ENCODE measurements around the gene MORC1.

The MORC1 gene

GRCh38 chr3:108976058-108976457 is 141.9 kb downstream of the MORC1 start:
- no peak for TF ChIP-seq CTCF (IDR thresholded peaks at IDR 0.05; ENCODE audit: low read depth, low read length)
- no peak for TF ChIP-seq EZH2phosphoT487 (IDR thresholded peaks at IDR 0.05; ENCODE audit: low read depth)
- Histone ChIP-seq H3K79me2 (ENCODE audit: low read length) (no peaks in the 10 kb centered on the region), H3K4me3 (ENCODE audit: low read length) (no peak overlapping the region), H3K36me3 (replicated peaks; ENCODE audit: low read depth, low read length) (no peaks in the 10 kb centered on the region), H4K20me1 (ENCODE audit: insufficient read depth, low read length) (no peaks in the 10 kb centered on the region), H2AFZ (ENCODE audit: low read depth, low read length) (no peak overlapping the region), H3K9me3 (ENCODE audit: insufficient read depth, low read length) (no peaks in the 10 kb centered on the region), H3K27ac (ENCODE audit: low read length) (no peak overlapping the region), H3K4me1 (ENCODE audit: low read length) (peaks cover 10% of the 10 kb centered on the region), H3K9ac (ENCODE audit: low read length) (no peak overlapping the region), H3K27me3 (ENCODE audit: low read depth, low read length) (no peaks in the 10 kb centered on the region), H3K4me2 (ENCODE audit: low read length) (no peak overlapping the region)

GRCh38 chr3:108973019-108973418 is 144.9 kb downstream of the MORC1 start:
- Histone ChIP-seq H3K4me3 (ENCODE audit: low read length) (no peak overlapping the region), H2AFZ (ENCODE audit: low read depth, low read length) (no peak overlapping the region), H3K79me2 (ENCODE audit: low read length) (no peaks in the 10 kb centered on the region), H3K9ac (ENCODE audit: low read length) (no peak overlapping the region), H3K4me1 (ENCODE audit: low read length) (peaks cover 27% of the 10 kb centered on the region), H3K27me3 (ENCODE audit: low read depth, low read length) (no peaks in the 10 kb centered on the region), H4K20me1 (ENCODE audit: insufficient read depth, low read length) (no peaks in the 10 kb centered on the region), H3K36me3 (replicated peaks; ENCODE audit: low read depth, low read length) (no peaks in the 10 kb centered on the region), H3K27ac (ENCODE audit: low read length) (no peak overlapping the region), H3K9me3 (ENCODE audit: insufficient read depth, low read length) (no peaks in the 10 kb centered on the region), H3K4me2 (ENCODE audit: low read length) (no peak overlapping the region)
- TF ChIP-seq CTCF (IDR thresholded peaks at IDR 0.05; ENCODE audit: low read depth, low read length) = no peak
- no peak for TF ChIP-seq EZH2phosphoT487 (IDR thresholded peaks at IDR 0.05; ENCODE audit: low read depth)

DNA sequence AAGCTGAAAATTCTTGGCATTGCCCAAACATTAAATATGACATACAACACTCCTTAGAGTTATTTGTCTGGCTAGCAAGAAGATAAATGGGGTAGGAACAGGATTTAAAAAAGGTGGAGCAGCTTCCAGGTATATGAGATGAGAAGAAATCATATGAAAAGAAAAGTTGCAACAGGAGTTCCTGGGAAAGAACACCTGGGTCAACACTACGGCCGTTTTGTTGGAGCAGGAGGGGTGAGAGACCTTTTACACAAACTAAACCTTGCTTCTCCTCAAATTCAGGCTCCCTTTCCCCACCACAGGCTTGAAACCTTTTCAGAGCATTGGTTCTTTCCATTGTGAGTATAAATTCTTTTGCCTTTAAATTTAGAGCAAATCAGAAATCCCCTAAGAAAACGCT is 145.5 kb downstream of the MORC1 start:
- Histone ChIP-seq H3K27ac (ENCODE audit: low read length) (no peak overlapping the region), H4K20me1 (ENCODE audit: insufficient read depth, low read length) (no peaks in the 10 kb centered on the region), H3K36me3 (replicated peaks; ENCODE audit: low read depth, low read length) (no peaks in the 10 kb centered on the region), H3K9ac (ENCODE audit: low read length) (no peak overlapping the region), H3K79me2 (ENCODE audit: low read length) (no peaks in the 10 kb centered on the region), H3K4me2 (ENCODE audit: low read length) (no peak overlapping the region), H3K9me3 (ENCODE audit: insufficient read depth, low read length) (no peaks in the 10 kb centered on the region), H3K4me1 (ENCODE audit: low read length) (peaks cover 27% of the 10 kb centered on the region), H3K27me3 (ENCODE audit: low read depth, low read length) (no peaks in the 10 kb centered on the region), H2AFZ (ENCODE audit: low read depth, low read length) (no peak overlapping the region), H3K4me3 (ENCODE audit: low read length) (no peak overlapping the region)
- TF ChIP-seq CTCF (IDR thresholded peaks at IDR 0.05; ENCODE audit: low read depth, low read length) = no peak
- TF ChIP-seq EZH2phosphoT487 (IDR thresholded peaks at IDR 0.05; ENCODE audit: low read depth) = no peak

DNA sequence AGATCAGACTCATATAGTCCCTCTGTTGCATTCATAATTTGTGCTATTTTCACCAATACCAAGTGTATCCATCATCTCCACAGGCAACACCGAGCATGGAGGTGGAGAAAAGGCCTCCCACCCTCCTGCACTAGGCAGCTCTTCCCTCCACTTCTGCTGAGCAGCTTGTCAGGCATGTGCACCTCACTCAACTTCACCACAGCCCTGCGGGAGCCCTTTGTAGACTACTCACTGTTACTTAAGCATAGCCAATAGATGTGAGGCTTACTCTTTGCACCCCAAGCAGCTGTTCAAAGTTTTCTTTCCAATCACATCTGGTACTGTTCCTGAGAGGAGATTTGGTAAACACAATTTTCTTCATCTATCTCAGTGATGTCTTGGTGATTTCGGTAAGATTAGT is 147.4 kb downstream of the MORC1 start:
- peak overlapping the region; percentile 54 for H3K4me3 ChIP-seq (ENCODE audit: low read length)
- TF ChIP-seq CTCF (IDR thresholded peaks at IDR 0.05; ENCODE audit: low read depth, low read length) (no peak), EZH2phosphoT487 (IDR thresholded peaks at IDR 0.05; ENCODE audit: low read depth) (no peak)
- peak overlapping the region; percentile 51; the same call in 1 of the 2 replicates for H2AFZ ChIP-seq (ENCODE audit: low read depth, low read length)

More for the DNA sequence above, 147.4 kb downstream of the MORC1 start:
- Histone ChIP-seq H3K36me3 (replicated peaks; ENCODE audit: low read depth, low read length) (no peaks in the 10 kb centered on the region), H3K4me1 (ENCODE audit: low read length) (peaks cover 36% of the 10 kb centered on the region), H3K27me3 (ENCODE audit: low read depth, low read length) (no peaks in the 10 kb centered on the region), H4K20me1 (ENCODE audit: insufficient read depth, low read length) (no peaks in the 10 kb centered on the region), H3K79me2 (ENCODE audit: low read length) (no peaks in the 10 kb centered on the region), H3K9ac (ENCODE audit: low read length) (peak overlapping the region; percentile 6; the same call in 1 of the 2 replicates), H3K27ac (ENCODE audit: low read length) (peak overlapping the region; percentile 76), H3K4me2 (ENCODE audit: low read length) (peak overlapping the region; percentile 64), H3K9me3 (ENCODE audit: insufficient read depth, low read length) (no peaks in the 10 kb centered on the region)

Measured in OCI-LY3 (cell line).